ENCODE measurements around the gene FAM83E.
"Not testable (repeated sequence)": the region's sequence is repeated elsewhere in the genome, so short reads cannot be mapped to it uniquely, and the experiment has no call there.

The FAM83E gene

DNA sequence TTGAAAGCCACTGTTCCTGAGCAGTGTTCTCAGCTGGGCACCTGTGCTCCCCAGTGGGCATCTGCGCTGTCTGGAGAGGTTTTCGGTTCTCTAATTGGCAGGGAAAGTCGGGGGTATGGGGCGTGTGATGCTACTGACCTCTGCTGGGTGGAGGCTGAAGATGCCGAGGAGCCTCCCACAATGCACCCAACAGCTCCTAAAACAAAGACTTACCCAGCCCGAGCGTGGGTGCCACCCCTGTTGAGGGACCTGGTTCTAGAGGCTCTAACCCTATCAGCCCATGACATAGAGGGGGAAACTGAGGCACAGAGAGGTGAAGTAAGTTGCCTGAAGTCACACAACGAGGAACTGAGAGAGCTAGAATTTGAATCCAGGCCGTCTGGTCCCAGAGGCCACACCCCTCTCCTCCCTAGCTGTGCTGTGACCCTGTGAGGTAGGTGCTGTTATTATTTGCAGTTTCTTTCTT, 6.0 kb downstream of the FAM83E start:
- no peak for DNase-seq

DNA sequence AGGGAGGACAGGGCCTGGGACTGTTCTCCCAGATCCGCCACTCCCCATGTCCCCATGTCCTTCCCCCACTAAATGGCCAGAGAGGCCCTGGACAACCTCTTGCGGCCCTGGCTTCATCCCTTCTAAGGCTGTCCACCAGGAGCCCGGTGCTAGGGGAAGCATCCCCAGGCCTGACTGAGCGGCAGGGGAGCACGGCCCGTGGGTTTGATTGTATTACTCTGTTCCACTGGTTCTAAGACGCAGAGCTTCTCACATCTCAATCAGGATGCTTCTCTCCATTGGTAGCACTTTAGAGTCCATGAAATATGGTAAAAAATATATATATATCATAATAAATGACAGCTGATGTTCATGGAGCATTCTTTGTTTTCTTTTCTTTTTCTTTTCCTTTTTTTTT, 7.5 kb downstream of the FAM83E start:
- no peak for DNase-seq

DNA sequence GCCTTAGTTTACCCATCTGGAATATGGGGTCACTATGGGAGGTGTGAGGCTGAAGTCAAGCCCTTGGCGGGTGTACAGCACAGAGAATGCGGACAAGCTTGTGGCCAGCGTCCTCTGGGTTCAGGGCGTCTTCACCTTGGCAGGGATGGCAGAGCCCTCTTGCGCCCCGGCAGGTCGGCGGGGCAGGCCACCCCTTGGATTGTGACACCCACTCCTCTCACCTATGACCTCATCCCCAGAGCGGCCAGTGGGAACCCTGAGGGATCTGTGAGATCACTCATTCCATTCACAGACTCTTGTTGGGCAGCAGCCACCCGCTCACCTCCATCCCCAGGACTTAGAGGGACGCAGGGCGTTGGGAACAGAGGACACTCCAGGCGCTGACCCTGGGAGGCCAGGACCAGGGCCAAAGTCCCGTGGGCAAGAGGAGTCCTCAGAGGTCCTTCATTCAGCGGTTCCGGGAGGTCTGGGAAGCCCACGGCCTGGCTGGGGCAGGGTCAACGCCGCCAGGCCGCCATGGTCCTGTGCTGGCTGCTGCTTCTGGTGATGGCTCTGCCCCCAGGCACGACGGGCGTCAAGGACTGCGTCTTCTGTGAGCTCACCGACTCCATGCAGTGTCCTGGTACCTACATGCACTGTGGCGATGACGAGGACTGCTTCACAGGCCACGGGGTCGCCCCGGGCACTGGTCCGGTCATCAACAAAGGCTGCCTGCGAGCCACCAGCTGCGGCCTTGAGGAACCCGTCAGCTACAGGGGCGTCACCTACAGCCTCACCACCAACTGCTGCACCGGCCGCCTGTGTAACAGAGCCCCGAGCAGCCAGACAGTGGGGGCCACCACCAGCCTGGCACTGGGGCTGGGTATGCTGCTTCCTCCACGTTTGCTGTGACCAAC, 8.2 kb downstream of the FAM83E start, which contains the start of gene SPACA4:
SPACA4 (plus strand) TSS at position 280 of the 896 bp plus-strand sequence; CDS start at position 517, 237 bp downstream.
- DNase-seq: no peak

DNA sequence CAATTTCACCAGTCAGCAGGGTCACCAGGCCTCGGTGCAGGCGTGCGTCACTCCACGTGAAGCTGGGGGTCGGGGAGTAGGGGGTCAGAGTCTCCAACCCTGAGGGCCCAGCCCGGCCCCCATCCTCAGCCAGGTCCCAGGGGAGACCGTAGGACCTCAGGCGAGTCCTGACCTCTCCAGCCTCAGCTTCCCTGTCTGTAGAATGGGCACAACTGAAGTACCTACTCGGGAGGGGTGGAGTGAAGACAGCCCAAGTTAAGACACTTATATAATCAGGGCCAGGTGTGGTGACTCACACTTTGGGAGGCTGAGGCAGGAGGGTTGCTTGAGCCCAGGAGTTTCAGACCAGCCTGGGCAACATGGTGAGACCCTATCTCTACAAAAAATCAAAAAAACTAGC, 11.0 kb downstream of the FAM83E start:
- DNase-seq: no peak

DNA sequence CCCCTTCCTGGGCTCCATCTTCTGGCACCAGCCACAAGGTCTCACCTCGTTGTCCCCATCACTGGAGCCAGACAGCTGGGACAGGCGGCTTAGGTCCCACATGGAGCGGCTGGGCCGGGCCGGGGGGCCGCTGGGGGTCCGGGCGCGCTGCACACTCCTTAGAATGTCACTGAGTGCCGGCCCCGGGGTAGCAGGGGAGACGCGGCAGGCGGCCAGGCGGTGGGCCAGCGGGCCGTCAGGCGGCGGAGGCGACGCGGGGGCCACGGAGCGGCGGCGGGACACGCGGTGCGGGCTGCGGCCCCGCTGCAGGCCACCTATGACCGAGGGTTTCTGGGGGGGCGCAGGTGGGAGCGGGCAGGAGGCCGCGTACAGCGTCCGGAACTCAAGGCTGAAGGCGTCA, 11.4 kb downstream of the FAM83E start:
- no peak for DNase-seq

DNA sequence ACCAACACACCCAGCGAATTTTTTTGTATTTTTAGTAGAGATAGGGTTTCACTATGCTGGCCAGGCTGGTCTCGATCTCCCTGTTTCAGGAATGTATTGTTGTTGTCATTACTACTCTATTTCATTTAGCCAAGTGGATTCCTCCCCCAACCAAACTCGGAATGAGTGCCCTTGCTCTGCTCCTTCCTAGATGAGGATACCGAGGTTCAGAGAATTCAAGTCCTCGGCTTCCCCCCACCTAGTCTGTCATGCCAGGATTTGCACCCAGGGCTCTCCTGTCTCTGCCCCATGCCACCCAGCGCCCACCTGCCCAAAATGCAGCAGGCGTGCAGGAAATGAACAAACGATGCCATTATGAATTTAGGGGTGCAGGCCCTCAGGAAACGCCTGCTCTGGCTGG, 11.9 kb downstream of the FAM83E start:
- DNase-seq: no peak

DNA sequence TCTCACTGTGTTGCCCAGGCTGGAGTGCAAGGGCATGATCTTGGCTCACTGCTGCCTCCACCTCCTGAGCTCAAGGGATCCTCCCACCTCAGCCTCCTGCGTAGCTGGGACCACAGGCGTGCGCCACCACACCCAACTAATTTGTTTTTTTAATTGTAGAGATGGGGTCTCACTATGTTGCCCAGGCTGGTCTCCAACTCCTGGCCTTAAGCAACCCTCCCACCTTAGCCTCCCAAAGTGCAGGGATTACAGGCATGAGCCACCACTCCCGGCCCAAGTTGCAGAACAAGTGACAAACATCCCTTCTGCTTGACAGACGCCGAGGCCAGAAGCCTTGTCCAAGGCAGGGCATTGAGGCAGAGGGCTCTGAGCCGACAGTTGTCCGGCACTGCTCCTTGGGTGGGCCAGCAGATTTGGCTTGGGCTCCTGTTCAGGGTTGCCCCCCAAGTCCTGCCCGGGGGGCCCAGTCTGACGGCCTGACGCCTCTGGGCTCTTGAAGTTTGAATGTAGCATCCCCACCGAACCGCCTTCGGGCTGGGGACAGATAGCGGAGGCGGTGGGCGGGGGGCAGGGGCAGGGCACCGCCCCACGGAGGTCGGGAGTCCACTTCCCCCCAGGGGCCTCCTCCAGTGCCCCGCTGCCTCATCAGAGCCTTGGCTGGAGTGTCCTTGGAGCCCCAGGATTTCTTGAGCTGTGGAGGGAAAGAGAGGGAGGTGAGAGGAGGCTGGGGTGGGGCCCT, 14.0 kb downstream of the FAM83E start:
- no peak for DNase-seq

DNA sequence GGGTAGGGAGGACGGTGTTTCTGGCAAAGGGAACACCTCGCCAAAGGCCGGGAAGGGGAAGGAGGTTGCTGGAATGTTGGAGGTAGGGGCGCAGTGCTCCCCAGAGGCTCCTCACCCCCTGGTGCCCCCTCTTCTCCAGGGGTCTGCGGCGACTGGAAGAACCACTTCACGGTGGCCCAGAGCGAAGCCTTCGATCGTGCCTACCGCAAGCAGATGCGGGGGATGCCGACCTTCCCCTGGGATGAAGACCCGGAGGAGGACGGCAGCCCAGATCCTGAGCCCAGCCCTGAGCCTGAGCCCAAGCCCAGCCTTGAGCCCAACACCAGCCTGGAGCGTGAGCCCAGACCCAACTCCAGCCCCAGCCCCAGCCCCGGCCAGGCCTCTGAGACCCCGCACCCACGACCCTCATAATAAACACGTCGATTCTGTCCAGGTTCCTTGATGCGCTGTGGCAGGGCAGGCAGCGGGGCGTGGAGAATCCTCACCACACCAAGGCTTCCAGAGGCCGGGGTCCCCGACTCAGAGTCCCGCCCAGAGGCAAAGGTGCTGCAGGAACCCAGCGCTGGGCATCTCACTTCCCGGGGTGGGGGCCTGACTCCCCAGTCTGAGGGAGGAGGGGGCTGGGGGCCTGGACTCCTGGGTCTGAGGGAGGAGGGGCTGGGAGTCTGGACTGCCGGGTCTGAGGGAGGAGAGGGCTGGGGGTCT, 15.7 kb downstream of the FAM83E start:
- no peak for DNase-seq

DNA sequence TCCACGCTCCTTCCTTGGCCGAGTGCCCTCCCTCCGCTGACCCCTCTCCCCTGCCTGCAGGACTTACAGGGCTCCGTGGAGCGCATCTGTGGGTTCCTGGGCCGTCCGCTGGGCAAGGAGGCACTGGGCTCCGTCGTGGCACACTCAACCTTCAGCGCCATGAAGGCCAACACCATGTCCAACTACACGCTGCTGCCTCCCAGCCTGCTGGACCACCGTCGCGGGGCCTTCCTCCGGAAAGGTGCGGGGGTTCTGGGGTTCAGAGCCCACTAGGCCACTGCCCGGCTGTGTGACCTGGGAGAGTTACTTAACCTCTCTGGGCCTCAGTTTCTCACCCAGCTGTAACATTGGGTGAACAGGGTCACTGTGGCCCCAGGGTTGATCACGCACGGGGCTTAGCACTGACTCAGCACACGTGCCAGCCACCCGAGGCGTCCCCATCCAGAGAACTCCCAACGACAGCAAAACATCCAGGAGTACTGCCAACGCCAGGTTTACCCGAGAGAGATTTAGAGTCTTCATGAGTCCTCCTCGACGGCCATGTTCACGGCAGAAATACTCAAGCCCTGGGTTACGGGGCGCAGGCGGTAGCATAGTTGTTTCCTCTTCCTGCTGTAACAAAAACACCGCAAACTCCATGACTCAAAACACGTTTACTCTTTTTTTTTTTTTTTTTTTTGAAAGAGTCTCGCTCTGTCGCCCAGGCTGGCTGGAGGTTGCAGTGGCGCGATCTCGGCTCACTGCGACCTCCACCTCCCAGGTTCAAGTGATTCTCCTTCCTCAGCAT, 18.0 kb downstream of the FAM83E start:
- DNase-seq: no peak

DNA sequence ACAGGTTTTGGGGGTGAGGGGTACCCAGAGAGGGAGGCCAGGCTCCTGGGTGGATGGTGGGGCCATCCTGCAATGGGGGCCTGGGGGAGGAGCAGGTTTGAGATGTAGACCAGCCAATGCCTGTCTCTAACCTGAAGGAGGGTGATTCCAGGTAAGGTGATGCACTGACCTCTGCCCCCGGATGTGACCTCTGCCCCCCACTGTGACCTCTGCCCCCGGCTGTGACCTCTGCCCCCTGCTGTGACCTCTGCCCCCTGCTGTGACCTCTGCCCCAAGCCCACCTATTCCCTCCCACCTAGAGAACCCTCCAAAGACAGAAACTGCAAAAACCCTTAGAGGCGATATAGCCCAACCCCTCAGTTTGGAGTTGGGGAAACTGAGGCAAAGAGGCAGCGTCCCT, 18.6 kb downstream of the FAM83E start:
- no peak for DNase-seq

DNA sequence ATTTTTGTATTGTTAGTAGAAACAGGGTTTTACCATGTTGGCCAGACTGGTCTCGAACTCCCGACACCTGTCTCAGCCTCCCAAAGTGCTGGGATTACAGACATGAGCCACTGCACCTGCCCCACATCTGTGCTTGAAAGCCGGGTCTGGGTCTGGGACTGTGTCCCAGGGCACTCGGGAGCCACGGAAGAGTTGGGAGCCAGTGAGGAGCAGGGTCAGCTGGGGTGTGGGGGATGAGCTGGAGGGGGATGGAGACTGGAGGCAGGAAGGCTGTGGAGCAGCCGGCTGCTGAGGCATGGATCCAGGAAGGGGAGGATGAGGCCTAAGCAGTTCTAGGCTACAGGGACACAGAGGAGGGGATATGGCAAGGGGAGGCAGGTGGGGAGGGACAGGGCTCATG, 19.0 kb downstream of the FAM83E start:
- DNase-seq: no peak

DNA sequence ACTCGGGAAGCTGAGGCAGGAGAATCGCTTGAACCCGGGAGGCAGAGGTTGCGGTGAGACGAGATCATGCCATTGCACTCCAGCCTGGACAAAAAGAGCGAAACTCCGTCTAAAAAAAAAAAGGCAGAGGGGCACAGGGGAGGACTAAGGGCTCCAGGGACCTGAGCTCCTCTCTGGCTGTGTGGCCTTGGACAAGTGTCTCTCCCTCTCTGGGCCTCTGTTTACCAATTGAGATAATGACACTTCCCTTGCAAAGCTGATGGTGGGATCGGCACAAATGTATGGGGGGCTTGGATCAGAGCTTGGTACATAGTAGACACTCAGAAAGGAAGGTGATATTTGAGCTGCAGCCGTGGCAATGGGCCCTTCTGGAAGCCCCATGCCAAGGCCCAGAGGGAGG, 19.7 kb downstream of the FAM83E start:
- DNase-seq: no peak

DNA sequence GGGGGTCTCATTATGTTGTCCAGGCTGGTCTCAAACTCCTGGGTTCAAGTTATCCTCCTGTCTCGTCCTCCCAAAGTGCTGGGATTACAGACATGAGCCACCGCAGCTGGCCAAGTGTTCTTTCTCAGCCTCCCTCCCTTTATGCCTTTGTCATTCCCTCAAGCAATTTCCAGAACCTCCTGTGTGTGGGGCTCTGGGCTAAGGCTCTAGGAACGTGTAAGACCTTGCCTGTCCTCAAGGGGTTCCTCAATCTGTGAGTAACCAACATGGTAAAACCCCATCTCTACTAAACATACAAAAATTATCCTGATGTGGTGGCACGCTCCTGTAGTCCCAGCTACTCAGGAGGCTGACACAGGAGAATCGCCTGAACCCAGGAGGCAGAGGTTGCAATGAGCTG, 23.9 kb downstream of the FAM83E start:
- DNase-seq: no peak

DNA sequence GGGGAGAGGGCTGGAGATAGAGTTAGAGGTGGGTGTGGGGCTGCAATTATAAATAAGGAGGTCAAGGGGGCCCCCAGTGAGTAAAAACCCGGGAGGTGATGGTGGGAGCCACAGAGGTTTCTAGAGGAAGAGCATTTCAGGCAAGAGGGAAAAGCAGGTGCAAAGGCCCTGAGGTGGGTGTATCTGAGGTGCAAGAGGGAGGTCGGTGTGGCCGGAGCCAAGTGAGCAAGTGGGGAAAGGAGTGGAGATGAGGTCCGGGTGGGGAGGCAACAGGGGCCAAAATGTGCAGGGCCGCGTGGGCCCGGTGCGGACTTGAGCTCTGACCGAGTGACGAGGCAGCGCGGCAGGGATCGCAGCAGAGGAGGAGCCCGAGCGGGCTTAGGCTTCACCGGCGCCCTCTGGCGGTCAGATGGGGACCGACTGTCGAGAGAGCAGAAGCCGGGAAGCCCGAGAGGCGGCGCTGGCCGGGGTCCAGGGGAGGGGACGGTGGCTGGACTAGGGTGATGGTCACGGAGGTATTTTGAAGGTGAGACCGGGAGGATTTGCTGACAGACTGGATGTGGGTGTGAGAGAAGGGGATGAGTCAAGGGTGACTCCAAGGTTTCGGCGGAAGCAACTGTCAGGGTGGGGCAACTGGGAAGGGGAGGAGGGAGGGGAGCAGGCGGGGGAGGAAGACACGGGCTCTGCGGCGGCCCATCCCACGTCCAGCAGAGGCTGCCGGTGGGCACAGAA, 26.0 kb downstream of the FAM83E start:
- peak; percentile 85 for DNase-seq

DNA sequence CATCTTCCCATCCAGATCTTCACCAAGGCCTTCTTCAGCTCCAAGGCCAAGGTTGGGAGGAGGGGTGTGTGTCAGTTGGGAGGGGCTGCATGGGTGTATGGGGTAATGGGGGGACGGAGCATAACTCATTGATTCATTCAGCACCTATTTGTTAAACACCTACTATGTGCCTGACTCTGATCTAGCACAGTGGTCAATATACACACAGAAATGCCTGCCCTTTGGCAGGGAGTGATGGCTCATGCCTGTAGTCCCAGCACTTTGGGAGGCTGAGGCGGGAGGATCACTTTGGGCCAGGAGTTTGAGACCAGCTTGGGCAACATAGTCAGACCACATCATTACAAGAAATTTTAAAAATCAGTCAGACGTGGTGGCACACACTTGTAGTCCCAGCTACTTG, 27.5 kb downstream of the FAM83E start:
- DNase-seq: no peak

DNA sequence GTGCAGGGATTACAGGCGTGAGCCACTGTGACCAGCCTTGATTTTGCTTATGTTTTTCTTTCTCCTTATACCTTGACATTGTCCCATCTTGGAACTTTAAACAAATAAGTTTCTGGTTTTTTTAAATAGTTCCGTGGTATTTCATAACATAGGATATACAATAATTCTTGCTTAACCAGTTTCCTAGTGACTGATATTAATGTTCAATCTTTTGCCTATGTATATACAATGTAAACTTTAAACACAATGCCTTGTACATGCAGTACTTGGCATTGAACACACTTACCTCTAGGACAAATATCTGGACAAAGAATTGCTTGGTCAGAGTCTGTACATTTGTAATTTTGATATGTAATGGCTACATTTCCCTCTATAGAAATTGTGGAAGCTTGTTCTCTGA, 32.7 kb downstream of the FAM83E start:
- DNase-seq: no peak

DNA sequence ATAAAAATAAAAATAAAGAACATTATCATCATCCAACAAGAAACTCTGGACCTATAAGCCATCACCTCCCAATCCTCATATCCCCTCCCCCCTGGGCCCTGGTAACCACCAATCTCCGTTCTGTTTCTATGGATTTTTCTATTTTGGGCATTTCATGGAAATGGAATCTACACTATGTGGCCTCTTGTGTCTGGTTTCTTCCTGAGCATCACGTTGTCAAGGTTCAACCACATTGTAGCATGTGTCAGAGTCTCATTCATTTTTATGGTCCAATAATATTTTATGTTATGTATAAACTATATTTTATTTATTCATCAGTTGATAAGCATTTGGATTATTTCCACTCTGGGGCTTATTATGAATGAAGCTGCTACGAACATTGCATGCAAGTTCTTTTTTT, 36.0 kb downstream of the FAM83E start:
- DNase-seq: no peak

DNA sequence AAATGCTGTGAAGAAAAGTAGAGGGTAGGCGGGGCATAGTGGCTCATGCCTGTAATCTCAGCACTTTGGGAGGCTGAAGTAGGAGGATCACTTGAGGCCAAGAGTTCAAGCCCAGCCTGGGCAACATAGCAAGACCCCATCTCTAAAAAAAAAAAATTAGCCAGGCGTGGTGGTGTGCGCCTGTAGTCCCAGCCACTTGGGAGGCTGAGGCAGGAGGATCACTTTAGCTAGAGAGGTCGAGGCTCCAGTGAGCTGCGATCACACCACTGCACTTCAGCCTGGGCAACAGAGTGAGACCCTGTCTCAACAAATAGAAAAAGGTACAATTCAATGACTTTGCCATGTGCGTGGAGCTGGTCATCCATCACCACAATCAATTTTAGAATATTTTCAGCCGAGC, 37.0 kb downstream of the FAM83E start:
- not testable (repeated sequence) for DNase-seq

DNA sequence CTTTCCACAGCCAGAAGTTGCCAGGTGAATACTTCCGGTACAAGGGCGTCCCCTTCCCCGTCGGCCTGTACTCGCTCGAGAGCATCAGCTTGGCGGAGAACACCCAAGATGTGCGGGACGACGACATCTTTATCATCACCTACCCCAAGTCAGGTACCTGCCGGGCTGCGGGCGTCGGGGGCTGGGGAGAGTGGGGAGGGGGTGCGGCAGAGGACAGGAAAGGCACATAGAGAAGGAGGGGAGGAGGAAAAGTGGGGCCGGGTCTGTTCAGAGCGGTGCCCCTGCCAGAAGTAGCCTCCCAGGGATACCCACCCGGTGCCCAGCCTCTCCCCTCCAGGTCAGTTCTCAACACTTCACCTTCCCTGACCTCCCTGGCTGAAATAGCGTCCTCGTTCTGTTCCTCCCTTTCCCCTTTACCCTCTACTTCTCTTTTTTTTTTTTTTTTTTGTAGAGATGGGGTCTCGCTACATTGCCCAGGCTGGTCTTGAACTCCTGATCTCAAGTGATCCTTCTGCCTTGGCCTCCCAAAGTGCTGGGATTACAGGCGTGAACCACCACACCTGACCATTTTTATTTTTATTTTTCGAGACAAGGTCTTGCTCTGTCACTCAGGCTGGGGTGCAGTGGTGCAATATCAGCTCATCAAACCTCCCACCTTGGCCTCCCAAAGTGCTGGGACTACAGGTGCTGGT, 38.8 kb downstream of the FAM83E start:
- no peak for DNase-seq

DNA sequence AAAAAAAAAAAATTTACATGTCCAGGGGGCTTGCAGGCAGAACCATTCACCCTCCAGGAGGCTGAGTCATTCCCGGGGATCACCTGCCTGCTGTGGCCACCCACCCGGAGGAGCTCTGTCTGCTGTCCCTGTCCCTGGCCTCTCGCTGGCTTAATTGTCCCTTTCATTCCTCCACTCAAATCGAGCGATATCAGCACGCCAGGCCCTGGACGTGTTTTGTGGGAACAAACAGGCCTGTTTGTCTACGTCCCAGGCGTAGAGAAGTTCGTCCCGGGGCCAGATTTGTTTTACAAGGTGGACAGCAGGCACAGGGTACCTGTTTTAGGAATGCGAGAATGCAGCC, 41.7 kb downstream of the FAM83E start:
- no peak for DNase-seq

DNA sequence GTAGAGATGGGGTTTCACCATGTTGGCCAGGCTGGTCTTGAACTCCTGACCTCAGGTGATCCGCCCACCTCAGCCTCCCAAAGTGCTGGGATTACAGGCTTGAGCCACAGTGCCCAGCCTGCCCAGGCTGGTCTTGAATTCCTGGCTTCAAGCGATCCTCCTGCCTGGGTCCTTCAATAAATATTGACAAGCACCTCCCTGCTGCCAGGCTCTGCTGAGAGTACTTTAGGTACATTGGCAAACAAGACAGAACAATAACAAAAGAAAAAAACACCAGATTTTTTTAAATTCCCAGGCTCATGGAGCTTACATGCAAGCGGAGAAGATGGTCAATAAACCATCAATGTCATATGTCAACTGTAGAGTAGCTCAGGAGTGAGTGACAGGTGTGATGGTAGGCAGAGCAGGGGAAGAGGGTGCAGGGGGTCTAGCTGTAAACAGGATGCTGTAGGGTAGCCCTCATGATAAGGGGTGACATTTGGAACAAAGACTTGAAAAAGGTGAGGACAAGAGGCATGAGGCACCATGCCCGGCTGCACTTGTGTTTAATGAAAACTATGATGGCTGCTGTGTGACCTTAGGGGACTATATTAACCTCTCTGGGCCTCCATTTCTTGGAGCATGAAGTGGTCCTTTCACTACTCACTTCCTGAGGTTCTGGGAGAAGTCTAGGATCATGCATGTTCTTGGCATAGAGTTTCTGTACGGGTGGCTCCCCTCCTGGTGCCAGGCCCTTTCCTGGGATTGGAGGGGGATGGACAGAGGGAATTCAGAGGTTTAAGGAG, 43.3 kb downstream of the FAM83E start:
- DNase-seq: no peak
